NOMO-1 treated with DMSO at 0.1 percent for 48 hours (cell line): ENCODE measurements around the gene MAP3K20.
"Not testable (repeated sequence)": the region's sequence is repeated elsewhere in the genome, so short reads cannot be mapped to it uniquely, and the experiment has no call there.

ENCODE experiments used
- DNase-seq: peaks from one replicate; lab custom pipeline; 2025; ENCODE audit not compliant: unreplicated experiment; lab: John Stamatoyannopoulos, UW

The MAP3K20 gene

GRCh38 chr2:173264151-173264550, 188.5 kb downstream of the MAP3K20 start:
- DNase-seq = no peak

- peak; percentile 99 for DNase-seq
Observed at GRCh38 chr2:173264603-173265366, 189.1 kb downstream of the MAP3K20 start.

- DNase-seq = no peak
Observed at GRCh38 chr2:173271135-173271534, 195.5 kb downstream of the MAP3K20 start.

GRCh38 chr2:173271825-173272224, 196.2 kb downstream of the MAP3K20 start:
- DNase-seq = no peak

GRCh38 chr2:173272849-173273248, 197.2 kb downstream of the MAP3K20 start:
- no peak for DNase-seq

- peak; percentile 75 for DNase-seq
Observed at GRCh38 chr2:173278794-173279526, 203.3 kb downstream of the MAP3K20 start.

- no peak for DNase-seq
Observed at GRCh38 chr2:173279527-173279868, 203.9 kb downstream of the MAP3K20 start.

- DNase-seq = no peak
Observed at GRCh38 chr2:173280853-173281252, 205.2 kb downstream of the MAP3K20 start.

GRCh38 chr2:173281898-173282297, 206.3 kb downstream of the MAP3K20 start:
- not testable (repeated sequence) for DNase-seq

GRCh38 chr2:173282795-173283545, 207.3 kb downstream of the MAP3K20 start:
- DNase-seq = no peak

- DNase-seq = peak; percentile 27
Observed at GRCh38 chr2:173286153-173286809, 210.6 kb downstream of the MAP3K20 start.

- no peak for DNase-seq
Observed at GRCh38 chr2:173287594-173287993, 211.9 kb downstream of the MAP3K20 start.

GRCh38 chr2:173288561-173288960, 212.9 kb downstream of the MAP3K20 start:
- DNase-seq = no peak

GRCh38 chr2:173290046-173290445, 214.4 kb downstream of the MAP3K20 start:
- no peak for DNase-seq

- no peak for DNase-seq
Observed at GRCh38 chr2:173290518-173290917, 214.9 kb downstream of the MAP3K20 start.

GRCh38 chr2:173291412-173291811, 215.8 kb downstream of the MAP3K20 start:
- DNase-seq = no peak

- no peak for DNase-seq
Observed at GRCh38 chr2:173296235-173296634, 220.6 kb downstream of the MAP3K20 start.

GRCh38 chr2:173298536-173299097, 223.0 kb downstream of the MAP3K20 start:
- DNase-seq = no peak

- DNase-seq = no peak
Observed at GRCh38 chr2:173299764-173300163, 224.1 kb downstream of the MAP3K20 start.

GRCh38 chr2:173300458-173300857, 224.8 kb downstream of the MAP3K20 start:
- DNase-seq = no peak

- not testable (repeated sequence) for DNase-seq
Observed at GRCh38 chr2:173301549-173301948, 225.9 kb downstream of the MAP3K20 start.
